ENCODE measurements around the gene UPK1A.
"Not testable (repeated sequence)": the region's sequence is repeated elsewhere in the genome, so short reads cannot be mapped to it uniquely, and the experiment has no call there.

The UPK1A gene

DNA sequence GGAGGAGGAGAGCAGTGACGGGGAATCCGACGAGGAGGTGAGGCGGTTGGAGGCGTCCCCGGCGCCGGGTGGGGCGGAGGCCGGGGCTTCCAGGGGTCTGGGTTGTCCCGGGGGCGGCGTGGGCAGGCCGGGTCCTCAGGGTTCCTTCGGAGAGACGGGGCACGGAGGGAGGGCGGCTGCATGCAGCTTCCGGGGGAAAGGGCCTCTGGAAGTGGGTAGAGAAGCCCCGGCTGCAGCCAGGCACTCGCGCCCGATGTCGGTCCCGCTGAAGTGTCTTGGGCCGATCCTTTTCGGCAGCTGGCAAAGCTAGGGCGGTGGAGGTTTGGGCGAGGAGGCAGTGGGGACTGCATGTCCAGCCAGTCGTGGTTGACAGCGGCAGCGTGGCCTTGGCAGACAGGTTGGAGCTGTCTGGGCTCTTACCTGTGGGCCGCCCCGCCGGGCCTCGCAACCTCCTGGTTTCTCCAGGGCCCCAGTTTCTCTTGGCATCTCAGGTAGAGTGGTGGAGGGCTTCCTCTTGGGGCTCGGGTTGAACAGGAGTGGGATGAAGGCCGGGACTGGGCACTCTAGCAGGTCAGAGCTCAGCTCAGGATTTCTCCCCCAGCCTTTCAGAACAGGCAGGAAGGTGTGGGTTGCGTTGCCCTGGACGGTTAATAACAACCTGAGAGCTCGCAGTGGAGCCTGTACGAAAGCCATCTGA lies 52.2 kb downstream of the UPK1A start:
- DNase-seq = no peak

DNA sequence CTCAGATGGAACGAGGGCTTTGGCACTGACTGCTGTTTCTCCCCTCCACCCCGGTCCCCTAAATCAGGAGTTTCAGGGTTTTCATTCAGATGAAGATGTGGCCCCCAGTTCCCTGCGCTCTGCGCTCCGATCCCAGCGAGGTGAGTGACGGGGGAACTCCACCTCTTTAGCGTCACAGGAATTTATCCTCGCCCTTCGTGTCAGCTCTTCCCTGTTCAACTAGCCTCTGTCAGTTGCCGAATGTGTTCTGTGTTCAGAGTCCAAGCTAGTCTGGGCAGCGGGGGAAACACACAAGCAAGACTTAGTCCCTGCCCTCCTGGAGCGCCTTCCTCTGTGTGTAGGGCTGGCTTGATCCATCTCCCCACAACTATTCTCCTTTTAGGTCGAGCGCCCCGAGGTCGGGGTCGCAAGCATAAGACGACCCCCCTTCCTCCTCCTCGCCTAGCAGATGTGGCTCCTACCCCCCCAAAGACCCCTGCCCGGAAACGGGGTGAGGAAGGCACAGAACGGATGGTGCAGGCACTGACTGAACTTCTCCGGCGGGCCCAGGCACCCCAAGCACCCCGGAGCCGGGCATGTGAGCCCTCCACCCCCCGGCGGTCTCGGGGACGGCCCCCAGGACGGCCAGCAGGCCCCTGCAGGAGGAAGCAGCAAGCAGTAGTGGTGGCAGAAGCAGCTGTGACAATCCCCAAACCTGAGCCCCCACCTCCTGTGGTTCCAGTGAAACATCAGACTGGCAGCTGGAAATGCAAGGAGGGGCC lies 53.3 kb downstream of the UPK1A start:
- DNase-seq = no peak

DNA sequence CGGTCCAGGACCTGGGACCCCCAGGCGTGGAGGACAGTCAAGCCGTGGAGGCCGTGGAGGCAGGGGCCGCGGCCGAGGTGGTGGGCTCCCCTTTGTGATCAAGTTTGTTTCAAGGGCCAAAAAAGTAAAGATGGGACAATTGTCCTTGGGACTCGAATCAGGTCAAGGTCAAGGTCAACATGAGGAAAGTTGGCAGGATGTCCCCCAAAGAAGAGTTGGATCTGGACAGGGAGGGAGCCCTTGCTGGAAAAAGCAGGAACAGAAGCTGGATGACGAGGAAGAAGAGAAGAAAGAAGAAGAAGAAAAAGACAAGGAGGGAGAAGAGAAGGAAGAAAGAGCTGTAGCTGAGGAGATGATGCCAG lies 53.8 kb downstream of the UPK1A start:
- DNase-seq = no peak

DNA sequence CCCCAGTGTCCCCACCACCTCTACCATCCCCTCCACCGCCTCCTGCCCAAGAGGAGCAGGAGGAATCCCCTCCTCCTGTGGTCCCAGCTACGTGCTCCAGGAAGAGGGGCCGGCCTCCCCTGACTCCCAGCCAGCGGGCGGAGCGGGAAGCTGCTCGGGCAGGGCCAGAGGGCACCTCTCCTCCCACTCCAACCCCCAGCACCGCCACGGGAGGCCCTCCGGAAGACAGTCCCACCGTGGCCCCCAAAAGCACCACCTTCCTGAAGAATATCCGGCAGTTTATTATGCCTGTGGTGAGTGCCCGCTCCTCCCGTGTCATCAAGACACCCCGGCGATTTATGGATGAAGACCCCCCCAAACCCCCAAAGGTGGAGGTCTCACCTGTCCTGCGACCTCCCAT lies 54.3 kb downstream of the UPK1A start:
- DNase-seq = no peak

GRCh38 chr19:35721374-35721773 lies 55.1 kb downstream of the UPK1A start:
- DNase-seq = no peak

- DNase-seq = no peak
Observed at GRCh38 chr19:35722461-35722860, 56.1 kb downstream of the UPK1A start.

DNA sequence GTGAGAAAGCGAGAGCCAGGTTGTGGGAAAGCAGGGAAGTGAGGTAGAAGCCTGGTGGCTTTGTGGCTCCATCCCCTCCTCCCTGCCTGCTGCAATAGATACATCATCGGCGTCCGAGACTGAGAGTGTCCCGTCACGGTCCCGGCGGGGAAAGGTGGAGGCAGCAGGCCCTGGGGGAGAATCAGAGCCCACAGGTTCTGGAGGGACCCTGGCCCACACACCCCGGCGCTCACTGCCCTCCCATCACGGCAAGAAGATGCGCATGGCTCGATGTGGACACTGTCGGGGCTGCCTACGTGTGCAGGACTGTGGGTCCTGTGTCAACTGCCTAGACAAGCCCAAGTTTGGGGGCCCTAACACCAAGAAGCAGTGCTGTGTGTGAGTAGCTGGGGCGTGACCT lies 56.6 kb downstream of the UPK1A start:
- no peak for DNase-seq

DNA sequence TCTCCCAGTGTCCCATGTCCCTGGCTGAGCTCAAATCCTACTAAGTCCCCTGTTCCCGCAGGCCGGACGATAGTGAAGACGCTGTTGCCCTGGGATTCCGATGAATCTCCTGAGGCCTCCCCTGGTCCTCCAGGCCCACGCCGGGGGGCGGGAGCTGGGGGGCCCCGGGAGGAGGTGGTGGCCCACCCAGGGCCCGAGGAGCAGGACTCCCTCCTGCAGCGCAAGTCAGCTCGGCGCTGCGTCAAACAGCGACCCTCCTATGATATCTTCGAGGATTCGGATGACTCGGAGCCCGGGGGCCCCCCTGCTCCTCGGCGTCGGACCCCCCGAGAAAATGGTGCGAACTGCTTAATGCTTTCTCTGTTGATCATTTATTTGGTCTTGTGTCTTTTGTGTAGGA lies 57.4 kb downstream of the UPK1A start:
- no peak for DNase-seq

DNA sequence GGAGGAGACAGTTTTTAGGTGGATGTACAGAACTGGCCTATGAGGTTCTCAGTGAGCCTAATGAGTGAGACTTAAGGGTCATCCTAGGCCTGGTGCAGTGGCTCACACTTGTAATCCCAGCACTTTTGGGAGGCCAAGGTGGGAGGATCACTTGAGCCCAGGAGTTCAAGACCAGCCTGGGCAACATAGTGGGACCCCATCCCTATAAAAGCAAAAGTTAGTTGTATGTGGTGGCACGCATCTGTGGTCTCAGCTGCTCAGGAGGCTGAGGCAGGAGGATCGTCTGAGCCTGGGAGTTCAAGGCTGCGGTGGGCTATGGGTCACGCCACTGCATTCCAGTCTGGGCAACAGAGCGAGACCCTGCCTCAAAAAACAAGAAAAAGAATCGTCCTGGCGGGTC lies 57.8 kb downstream of the UPK1A start:
- DNase-seq = not testable (repeated sequence)

DNA sequence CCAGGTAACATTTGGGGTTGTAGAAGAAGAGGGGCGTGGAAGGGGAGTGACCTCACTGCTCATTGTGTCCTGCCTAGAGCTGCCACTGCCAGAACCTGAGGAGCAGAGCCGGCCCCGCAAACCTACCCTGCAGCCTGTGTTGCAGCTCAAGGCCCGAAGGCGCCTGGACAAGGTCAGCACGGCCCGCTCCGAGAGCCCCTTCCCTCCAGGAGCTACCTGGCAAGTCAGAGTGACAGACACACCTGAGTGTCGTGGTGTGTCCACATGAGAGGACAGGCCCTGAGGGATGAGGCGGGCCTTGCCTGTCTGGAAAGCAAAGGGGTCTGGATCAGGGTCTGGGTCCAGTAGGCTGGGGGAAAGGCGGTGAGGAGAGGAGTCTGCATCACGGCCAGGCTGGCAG lies 58.2 kb downstream of the UPK1A start:
- DNase-seq = no peak

GRCh38 chr19:35725216-35725861 lies 59.0 kb downstream of the UPK1A start:
- no peak for DNase-seq

GRCh38 chr19:35727053-35727955 lies 61.0 kb downstream of the UPK1A start:
- no peak for DNase-seq

All from NCI-H2029 treated with DMSO at 0.1 percent for 48 hours (cell line).